Measurements from ENCODE around the gene EDNRA.
"Not testable (repeated sequence)": the region's sequence is repeated elsewhere in the genome, so short reads cannot be mapped to it uniquely, and the experiment has no call there.

EDNRA gene

DNA sequence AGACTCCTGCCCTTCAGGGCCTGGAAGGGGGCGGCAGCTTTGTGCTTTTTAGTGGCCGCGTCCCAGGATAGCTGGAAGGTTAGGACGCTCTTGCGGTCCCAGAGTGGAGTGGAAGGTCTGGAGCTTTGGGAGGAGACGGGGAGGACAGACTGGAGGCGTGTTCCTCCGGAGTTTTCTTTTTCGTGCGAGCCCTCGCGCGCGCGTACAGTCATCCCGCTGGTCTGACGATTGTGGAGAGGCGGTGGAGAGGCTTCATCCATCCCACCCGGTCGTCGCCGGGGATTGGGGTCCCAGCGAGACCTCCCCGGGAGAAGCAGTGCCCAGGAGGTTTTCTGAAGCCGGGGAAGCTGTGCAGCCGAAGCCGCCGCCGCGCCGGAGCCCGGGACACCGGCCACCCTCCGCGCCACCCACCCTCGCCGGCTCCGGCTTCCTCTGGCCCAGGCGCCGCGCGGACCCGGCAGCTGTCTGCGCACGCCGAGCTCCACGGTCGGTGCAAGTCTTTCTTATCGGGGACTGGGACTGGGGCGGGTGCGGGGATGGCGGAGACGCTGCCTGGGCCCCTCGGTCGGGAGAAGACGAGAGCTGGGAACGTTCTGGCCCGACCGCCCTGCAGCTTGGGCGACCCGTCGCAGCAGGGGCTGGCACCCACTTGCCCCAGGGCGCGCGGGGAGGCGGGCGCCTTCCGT lies at the start of gene EDNRA:
TSS of gene EDNRA (plus strand) at position 207 of the 686 bp plus-strand sequence. CDS start 4,585 bp downstream, outside the sequence.
- DNase-seq (ENCODE audit: low spot score), result no peak

DNA sequence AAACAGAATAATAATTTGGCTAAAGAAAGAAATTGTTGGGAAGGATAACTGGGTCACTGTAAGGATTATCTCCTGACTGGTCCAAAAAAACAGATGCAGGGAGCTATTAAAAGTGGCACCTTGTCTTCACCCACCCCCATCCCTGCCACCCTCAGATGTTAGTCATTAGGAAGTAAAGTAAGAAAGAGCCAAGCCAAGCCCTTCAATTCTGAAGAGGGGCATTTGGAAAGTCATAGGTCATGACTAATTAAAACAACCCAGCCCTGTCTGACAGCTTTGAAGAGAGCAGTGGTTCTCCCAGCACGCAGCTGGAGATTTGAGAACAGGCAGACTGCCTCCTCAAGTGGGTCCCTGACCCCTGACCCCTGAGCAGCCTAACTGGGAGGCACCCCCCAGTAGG lies 46.5 kb upstream of the EDNRA start:
- DNase-seq (ENCODE audit: low spot score), result not testable (repeated sequence)

DNA sequence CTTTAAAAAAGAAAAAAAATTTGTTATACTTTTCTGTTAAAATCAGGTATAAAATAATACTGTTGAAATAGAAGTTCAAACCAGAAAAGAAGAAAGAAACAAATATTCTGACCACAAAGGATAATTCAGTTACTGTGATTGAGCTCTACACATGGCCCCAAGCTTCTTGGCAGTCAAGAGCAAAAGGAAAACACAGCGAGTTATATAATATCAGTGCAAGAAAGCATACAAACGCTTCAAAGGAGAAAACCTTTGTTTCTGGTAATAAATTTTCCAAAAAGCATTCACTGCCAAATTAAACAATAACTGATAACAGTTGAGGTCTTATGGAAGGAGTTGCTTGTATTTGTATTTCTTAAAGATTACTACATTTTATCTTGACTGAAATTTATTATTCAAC lies 40.5 kb upstream of the EDNRA start:
- no peak for DNase-seq (ENCODE audit: low spot score)

DNA sequence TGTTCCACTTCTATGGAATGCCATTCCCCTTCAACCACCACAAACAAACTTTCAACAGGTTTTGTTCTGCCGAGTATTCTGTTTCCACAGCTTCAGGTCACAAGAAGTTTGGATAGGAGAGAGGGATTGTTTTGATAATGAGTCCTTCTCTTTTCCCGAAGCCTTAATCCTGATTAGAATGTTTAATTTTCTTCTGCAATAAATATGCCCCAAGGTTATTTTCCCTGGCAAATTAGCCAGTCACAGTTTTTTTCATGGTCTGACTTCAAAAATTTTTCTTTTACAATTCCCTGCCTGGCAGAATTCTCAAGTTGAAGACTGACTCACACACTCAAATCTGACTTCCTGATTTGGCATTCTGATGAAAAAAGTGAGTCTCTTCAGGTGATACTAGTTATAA lies 33.1 kb upstream of the EDNRA start:
- DNase-seq (ENCODE audit: low spot score), result no peak

DNA sequence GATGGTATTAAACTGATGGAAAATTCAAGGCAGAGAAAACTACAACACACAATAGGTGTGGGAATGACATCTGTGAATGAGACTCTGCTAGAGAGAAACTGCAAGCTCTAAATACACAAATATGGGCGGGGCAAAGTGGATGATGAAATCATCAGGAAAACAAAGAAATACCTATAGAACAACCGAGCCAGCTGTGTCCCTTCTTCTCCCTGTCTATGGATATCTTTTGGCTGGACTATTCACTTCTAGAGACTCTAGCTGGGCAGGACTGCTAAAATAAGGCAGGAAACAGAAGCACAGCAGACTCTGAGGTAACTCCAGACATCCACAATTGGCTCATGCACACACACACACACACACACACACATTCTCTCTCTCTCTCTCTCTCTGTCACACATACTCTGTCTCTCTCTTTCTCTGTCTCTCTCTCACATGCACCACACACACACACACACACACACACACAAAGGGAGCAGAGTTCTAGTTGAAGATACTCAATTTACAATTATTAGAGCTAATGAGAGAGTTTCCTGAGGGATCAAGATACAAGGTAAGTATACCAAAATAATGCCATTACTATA lies 27.2 kb upstream of the EDNRA start:
- peak; percentile 18 for DNase-seq (ENCODE audit: low spot score)

DNA sequence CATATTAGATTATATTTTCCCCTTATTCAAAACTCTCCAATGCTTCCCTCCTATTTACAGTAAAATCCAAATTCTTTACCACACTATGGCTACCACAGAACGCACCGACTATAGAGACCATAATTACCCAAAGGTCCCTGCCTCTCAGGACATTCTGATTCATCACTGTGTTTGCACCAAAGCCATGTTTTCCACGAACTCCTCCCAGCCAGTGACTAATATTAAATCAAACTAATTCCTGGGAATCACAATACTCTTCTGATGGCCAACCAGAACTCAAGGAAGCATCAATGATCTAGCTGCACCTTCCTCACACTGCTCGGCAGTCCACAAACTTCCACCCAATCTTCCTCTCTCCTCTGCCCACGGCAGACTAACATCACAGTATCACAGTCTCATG lies 24.2 kb upstream of the EDNRA start:
- no peak for DNase-seq (ENCODE audit: low spot score)

DNA sequence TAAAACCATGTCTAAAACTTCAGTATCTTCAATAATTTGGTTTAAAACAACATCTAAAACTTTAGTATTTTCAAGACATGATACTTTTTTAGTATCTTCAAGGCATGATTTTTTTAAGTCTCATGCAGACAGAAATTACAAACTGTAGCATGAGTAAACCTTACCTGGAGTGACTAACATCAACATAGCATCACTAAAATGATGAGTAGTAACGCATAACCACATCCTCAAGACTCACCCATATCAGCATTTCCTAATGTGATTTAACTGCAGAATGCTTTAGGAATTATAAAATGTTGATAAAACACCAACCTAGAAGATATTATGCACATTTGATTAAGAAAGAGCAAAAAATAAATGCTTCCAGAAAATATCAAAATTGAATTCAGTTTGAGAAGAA lies 19.7 kb upstream of the EDNRA start:
- no peak for DNase-seq (ENCODE audit: low spot score)

DNA sequence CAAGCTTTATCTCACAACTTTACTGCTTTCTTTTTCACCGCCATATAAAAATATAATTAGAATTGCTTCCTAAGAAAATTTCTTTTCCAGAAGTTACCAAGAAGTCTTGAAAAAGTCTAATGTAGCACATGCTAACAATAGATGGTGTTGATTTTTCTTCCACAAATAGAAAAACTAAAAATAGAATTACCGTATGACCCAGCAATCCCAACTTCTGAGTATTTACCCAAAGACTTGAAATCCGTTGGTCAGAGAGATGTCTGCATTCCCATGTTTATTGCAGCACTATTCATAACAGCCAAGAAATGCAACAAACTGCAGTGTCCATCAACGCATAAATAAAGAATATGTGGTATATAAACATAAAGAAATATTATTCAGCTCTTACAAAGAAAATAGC lies 17.8 kb upstream of the EDNRA start:
- no peak for DNase-seq (ENCODE audit: low spot score)

DNA sequence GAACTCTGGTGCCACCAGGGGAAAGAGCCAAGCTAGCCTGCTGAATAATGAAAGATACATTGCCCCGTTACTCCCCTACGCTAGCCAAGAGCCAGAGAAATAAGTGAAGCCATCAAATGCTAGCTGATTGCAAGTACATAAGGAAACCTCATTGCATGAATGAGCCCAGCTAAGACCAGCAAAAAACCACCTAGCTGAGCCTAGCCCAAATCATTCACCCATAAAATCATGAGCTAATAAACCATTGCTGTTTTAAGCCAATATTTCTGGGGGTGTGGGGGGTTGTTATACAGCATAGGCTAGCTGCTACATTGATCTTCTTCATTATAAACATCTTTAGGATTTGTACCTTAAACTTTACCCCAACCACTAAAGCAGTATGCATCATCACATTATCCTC lies 15.4 kb upstream of the EDNRA start:
- no peak for DNase-seq (ENCODE audit: low spot score)

DNA sequence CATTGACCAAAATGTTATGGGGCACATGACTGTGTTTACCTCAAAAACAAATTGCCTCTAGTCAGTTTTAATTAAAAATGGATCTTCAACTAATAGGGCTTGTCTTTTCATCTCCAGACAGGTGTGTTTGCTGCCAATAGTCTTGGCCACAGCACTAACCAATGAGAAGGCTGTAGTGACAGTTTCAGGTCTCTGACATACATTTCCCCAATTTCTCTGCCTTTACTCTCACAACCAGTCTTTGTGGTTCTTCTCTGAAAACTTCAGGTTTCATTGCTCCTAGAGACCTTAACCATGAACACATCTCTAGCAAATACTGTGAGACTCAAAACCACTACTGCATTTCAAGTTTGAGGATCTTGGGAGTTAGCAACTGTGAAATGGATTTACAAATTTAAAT lies 3.5 kb upstream of the EDNRA start:
- no peak for DNase-seq (ENCODE audit: low spot score)

DNA sequence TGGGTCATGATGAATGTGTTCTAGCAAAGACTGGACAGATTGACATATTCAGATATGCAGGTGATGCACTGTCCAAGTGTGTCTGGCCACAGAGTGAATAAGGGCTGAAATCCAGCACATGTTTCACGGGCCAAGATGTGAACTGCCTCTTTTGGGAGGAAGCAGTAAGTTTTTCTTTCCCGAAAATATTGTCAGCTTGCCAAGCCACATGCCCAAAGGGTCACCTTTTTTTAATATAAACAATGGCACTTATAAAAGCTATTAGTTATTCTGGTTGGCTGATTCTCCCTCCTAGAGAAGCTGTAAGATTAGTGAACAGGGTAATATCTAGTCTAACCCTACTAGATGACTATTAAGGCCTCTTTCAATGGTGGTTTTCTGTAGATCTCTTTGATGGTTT lies 1.5 kb upstream of the EDNRA start:
- DNase-seq (ENCODE audit: low spot score), result no peak

DNA sequence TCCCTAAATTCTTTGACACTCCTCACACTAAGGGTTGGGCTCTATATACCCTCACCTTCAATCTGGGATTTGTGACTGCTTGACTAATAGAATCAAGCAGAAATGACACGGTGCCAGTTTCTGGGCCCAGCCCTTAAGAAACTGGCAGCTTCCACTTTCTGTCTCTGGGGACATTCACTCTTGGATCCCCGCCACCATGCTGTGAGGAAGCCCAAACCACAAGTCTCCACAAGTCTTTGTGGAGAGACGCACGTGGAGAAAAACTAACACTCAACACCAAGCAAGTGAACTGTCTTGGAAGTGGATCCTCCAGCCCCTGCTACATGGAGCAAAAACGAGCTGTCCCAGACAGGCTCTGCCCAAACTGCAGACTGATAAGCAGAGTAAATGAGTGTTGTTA lies 1.1 kb upstream of the EDNRA start:
- no peak for DNase-seq (ENCODE audit: low spot score)

DNA sequence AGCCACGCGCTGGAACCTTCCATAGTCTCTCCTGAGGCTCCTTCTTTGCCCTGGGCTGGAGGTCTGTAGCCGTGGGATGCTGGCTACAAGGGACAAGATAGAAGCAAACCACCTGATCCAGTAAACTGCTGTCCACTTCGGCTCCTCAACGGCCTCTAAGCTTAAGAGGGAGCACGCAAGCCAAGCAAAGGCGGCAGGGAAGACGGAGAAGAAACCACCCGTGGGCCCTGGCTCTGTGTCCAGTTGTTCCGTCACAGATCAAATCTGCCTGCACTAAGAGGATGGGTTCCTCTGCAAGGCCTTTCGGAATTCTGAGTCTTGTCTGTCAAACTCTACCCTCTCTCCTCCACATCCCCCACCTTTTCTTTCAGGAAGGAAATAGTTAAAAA lies 401 bp upstream of the EDNRA start:
- no peak for DNase-seq (ENCODE audit: low spot score)

DNA sequence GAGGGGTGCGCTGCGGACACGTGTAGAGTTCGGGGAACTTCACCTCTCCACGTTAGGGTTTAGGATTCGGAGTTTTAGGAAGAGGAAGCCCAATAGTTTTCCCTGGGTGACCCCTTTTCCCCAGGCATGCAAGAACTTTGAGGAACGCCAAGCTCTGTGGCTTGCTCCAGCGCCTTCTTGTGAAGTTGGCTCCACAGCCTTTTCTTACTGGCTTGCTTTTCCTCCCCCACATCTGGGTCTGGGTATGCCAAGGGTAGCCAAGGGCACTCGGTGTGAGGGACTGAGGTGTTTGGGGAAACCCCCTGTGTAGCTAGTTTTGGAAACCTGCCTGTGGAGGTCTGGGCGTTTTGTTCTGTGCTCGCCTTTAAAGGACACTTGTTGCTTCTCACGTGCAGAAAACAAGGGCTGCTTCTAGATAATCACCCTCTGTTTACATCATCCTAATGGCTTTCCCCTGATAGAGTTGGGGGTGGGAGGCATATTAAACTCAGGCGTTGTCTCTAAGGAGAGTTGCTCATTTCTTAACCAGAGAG lies 746 bp downstream of the EDNRA start:
- no peak for DNase-seq (ENCODE audit: low spot score)

DNA sequence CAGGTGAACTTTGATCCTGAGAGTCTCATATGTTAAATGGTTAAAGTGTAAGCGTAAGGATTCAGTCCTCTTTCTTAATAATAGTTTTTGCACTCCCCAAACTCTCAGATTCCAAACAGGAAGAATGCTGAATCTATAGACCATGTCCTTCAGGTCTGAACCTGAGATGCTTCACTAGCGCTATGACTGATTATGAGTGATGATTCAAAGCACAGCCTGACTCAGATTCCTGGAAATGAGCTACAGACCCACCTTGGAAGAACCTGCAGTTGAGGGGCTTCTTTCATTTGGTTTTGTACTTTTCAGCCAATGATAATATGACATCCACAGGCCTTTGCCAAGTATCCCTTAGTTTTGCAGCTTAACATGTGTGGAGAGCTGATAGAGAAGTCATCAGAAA lies 1.4 kb downstream of the EDNRA start:
- DNase-seq (ENCODE audit: low spot score), result no peak

DNA sequence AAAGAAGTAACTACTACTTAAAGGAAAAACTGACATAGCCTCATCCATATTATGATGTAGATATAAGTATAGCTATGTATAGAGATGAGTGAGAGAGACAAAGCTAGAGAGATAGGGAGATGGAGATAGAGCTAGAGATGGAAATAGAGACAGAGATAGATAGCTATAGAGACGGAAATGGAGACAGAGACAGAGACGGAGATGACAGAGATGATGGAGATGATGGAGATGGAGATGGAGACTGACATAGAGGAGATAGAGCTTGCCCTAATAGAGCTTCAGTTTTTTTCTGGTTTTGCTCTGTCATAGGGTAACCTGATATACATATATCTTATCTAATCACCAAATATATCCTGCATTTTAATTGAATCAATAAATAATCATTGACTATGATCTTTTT lies 4.3 kb downstream of the EDNRA start:
- no peak for DNase-seq (ENCODE audit: low spot score)

DNA sequence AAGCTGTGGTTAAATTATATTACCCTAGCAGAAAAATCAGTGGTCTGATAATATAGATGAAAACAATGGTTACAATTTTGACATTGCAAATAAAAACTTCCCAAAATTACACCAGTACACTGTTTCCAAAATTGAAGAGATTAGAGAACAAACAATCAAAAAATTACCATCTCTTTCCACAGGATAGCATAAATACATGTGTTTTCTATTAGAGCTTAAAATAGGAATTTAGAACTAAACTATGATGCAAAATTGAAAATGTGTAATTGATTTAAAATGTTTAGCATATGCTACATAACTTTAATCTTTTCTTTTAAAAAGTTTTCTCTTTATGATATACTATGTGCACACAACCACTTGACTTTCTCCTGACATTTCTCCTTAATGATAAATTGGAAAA lies 6.7 kb downstream of the EDNRA start:
- DNase-seq (ENCODE audit: low spot score), result no peak

DNA sequence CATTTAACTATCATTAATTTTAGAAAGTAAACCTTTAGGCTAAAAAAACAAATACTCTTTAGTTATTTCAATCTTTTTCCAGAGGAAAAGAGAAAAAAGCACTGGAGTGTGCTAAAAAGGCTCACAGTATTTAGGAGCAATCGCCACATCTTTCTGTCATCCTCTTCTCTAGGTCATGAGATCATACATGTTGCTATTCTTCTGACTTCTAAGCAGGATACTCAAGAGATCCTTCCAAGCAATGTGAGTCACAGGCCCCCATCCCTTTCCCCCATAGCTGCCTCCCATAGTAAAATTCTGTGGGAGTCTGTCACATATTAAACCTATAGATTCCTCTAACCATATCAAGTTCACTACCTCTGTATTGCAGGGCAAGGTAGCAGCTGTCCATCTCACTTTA lies 7.7 kb downstream of the EDNRA start:
- no peak for DNase-seq (ENCODE audit: low spot score)

DNA sequence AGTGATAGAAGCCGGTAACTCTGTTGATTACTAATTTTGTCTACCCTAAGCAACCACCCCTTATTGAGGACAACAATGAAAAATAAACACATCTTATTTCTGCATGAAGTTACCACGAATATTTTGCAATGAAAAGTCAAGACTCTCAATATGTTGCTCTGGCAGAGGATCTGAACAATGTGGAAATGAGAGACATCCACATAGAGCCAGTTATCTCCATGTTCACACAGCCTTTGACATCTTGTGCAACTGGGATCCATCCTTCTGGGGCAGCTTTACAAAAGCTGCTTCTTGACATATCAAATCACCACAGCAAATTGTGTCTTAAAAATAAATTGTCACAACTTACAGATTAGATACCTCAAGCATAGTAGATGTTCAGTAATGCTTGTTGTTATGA lies 10.2 kb downstream of the EDNRA start:
- DNase-seq (ENCODE audit: low spot score), result no peak

DNA sequence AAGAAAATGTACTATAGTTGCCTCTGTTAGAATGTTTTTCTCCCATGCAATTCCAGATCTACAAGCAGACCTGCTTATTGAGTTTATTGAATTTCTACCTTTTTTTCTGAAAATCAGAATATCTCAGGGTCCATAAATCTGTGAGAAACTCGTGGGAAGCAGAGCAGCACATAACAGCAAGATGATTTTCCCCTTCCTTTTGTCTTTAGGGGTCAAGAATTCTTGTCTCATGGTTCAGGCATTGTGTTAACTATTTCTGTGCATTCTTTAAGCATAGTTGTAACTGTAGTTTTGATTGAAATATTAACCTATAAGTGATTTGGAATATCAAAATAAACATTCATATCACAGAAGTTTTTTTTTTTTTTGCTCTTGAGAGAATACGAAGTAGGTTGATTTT lies 11.4 kb downstream of the EDNRA start:
- DNase-seq (ENCODE audit: low spot score), result no peak

DNA sequence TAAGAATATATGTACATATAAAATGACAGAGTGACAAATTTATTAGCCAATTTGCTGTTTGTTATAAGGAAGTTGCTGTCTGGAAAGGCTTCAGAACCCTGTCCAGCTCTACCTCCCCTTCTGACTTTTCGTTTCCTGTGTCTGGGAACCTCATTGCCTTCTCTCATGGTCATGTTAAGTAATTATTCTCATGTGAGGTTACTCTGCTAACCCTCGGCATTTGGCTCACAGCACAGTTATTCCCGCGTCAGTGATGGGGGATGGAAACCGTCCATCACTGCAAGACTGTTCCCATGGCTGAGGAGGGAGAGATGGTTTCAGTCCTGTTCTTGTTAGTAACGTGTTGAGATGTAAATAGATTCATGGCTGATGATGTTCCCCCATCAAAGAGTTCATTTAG lies 11.9 kb downstream of the EDNRA start:
- DNase-seq (ENCODE audit: low spot score), result no peak

DNA sequence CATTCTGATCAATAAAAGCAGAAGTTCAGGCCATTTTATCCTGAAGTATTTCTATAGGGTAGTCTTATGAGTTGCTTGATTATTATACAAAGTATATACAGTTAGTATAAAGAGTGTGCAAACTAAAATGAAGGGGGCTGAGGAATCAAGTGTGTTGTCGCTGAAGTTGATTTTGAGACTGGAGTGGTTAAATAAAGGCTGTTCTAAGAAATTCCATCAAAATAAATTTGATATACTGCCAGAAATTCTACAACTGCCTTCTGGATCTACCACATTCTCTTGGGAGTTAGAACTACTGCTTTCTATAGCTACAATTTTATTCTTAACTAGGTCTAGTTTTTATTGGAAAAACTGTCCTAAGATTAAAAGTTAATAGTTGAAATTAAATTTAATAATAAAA lies 12.4 kb downstream of the EDNRA start:
- DNase-seq (ENCODE audit: low spot score), result no peak

DNA sequence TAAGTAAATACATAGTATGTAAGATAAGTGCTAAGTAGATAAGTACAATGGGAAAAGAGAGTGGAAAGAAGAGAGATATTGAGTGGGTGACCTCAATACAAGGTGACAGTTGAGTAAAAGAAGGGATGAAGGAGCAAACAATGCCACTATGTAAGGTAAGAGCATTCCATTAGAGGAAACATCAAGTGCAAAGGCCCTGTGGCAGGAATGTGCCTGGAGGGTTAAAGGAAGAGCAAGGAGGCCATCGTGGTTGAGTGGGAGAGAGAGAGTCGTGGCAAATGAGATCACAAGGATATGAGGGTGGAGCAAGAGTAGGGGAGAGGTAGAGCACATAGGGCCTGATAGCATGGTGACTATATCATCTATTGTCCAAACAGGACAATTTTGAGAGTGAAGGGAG lies 13.4 kb downstream of the EDNRA start:
- no peak for DNase-seq (ENCODE audit: low spot score)

DNA sequence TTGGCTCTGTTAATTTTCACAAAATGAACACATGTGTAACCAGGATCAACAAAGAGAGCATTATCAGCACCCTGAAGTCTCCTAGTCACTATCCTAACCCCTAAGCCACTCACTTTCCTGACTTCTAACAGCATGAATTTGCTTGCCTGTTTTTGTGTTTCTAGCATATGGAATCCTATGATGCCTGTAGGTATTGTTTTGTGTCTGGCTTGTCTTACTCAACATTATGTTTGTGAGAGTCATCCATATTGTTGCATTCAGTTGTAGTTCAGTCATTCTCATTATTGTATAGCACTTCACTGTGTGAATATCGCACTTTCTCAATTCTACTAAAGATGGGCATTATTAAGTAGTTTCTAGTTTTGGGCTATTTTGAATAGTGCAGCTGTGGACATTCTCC lies 15.6 kb downstream of the EDNRA start:
- DNase-seq (ENCODE audit: low spot score), result no peak

All from LoVo (cell line).